GM21447 (cell line): ENCODE measurements around the gene GALNT13.

Experiments
- ATAC-seq: cut with Tn5 transposase; IDR thresholded peaks from one replicate; pipeline ENCODE4 v1.9.1; 2021; ENCODE audit not compliant: unreplicated experiment

GALNT13 gene

GRCh38 chr2:154394600-154394999 is 522.9 kb downstream of the GALNT13 start:
- no peak for ATAC-seq

GRCh38 chr2:154400563-154401290 is 529.0 kb downstream of the GALNT13 start:
- ATAC-seq: no peak

DNA sequence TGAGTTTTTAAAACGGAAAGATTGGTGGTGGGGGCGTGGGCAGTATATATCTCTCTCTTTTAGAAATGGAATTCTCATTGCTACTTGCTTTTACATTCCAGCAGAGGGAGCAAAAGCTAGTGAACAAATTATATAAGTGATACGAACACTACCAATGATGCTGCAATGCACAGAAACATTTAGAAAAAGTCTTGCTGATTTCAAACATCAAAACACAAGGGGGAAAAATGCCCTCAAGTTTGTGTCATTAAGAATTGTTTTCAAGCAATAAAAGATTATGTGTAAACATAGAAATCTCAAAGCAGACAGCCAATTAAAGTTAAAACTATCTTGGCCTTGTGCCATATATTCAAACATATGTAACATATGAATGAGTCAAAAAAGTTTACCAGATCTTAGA is 530.5 kb downstream of the GALNT13 start:
- no peak for ATAC-seq

- no peak for ATAC-seq
These were observed 531.6 kb downstream of the GALNT13 start for GRCh38 chr2:154403242-154403790.

GRCh38 chr2:154408786-154409185 is 537.1 kb downstream of the GALNT13 start:
- ATAC-seq: no peak

GRCh38 chr2:154422251-154422650 is 550.5 kb downstream of the GALNT13 start:
- no peak for ATAC-seq

DNA sequence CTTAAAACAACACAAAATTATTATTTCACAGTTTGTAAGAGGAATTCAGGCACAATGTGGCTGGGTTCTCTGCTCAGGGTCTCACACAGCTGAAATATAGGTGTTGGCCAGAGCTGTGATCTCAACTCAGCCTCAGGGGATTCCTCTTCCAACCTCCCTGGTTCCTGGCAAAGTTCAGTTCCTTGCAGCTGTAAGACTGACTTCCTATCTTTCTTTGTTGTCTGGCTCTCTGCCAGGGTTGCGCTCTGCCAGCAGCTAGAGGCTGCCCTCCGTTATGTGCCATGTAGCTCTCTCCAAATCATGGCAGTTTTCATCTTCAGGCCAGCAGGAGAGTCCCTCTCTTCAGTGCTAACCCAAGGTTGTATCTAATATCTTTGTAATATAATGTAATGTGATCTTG is 554.3 kb downstream of the GALNT13 start:
- no peak for ATAC-seq

DNA sequence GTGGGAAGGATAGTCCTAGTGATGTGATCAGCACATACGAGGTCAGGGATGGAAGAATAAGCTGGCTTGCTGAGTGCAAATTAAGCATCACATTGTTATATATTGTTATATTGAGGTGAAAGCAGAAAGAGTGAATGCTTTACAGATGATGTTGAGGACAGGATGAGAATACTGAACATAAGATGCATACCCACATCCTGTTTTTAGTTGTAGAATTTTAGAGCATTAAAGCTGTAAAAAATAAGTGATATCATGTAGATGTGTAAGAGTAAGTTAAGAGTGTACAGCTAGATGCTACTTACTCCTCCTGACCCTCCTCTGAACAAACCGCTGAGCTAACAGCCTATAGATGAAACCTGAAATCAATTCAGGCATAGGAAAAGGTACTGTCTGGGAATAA is 555.7 kb downstream of the GALNT13 start:
- no peak for ATAC-seq

- ATAC-seq: no peak
These were observed 556.3 kb downstream of the GALNT13 start for GRCh38 chr2:154428022-154428421.

GRCh38 chr2:154433010-154433409 is 561.3 kb downstream of the GALNT13 start:
- ATAC-seq: no peak

- ATAC-seq: no peak
These were observed 565.4 kb downstream of the GALNT13 start for GRCh38 chr2:154437104-154437503.

- no peak for ATAC-seq
These were observed 567.4 kb downstream of the GALNT13 start for GRCh38 chr2:154439156-154439555.

- ATAC-seq: no peak
These were observed 572.2 kb downstream of the GALNT13 start for GRCh38 chr2:154443919-154444318.

DNA sequence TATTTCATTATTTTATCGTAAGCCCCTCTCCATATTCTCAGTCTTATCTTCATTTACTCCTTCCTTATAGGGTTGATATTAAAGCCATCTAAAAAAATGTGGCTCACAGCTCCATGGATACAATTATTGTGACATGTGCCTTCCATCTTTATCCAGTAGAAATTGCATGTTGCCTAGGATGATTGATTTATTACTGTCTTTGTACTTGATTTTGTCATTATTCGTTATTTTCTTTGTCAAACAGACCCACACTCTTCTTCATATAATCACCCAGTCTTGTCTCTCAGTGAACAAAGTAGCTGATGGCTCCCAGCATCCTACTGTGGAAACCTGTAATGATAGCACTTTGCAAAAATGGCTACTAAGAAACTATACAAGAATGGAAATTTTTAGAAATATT is 574.6 kb downstream of the GALNT13 start:
- ATAC-seq: no peak

DNA sequence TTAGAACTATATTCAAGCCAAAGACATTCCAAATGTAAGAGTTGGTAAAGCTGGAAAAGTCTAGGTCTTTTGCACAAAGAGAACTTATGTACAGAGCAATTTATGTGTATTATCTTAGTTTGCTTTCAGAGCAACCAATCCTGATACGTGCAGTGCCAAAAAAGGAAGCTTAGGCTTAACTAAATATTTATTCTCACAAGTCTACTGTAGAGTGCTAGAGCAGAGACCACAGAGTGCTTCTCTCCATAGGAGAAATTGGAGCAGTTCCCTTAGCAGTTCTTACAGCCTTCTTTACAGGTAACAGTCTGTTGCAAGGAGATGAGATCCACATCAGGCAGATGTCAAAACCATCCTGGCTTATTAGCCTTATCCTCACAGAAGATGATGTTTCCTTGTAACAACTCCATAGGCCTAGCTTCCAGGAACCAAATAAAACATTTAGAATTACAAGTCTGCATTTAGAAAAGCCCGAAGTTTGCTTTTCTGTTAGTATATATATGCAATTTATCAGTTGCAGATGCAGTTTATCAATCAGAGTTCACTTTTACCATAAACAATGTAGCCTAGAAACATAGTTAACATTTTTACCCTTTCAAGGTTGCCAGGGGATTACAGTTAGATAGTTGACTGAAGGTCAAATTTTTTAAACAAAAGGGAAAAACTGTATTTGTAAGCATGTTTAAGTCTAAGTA is 576.2 kb downstream of the GALNT13 start:
- no peak for ATAC-seq

- ATAC-seq: no peak
These were observed 578.4 kb downstream of the GALNT13 start for GRCh38 chr2:154449951-154450658.

- ATAC-seq: no peak
These were observed 580.7 kb downstream of the GALNT13 start for GRCh38 chr2:154452471-154452870.

DNA sequence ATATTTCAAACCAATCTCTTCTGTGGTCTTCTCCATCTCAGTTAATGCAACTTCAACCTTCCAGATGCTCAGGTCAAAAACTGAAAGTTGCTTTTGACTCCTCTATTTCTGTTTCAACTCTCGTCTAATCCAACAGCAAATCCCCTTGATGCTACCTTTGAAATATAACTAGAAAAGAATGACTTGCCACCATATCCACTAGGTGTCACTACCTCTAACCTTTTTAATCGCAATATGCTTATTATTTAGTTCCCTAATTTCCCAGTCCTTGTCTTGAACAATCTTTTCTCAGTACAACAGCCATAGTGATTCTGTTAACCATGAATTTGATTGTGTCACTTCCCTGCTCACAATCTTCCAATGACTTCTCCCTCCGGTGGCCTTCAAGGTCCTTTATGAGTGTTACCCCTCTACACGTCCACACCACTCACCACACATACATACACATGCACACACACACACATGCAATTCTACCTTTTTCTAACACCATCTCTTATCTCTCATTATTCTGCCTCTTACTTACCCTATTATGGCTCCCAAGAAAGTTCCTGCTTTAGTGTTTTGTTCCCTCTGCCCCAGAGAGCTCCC is 581.3 kb downstream of the GALNT13 start:
- ATAC-seq: no peak

DNA sequence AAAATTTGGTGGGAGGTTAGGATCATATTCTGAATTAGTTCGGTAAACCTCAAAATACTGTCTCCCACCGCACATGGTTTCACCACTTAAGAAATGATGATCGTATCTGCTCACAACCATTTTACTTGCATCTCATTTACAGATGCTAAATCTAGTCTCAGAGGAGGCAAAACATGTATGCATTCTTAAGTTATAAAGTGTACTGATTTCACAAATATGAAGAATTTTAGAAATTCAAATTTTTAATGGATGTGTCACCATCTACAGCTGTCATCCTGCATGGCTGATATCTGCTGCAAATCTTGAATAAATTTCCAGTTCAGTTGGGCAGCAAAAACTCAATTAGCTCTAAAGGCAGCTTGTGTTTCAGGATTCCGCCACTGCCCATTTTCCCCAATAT is 583.4 kb downstream of the GALNT13 start:
- no peak for ATAC-seq

GRCh38 chr2:154455866-154456265 is 584.1 kb downstream of the GALNT13 start:
- ATAC-seq: no peak

GRCh38 chr2:154457286-154457685 is 585.6 kb downstream of the GALNT13 start:
- ATAC-seq: no peak
